Measurements from ENCODE around the gene EDEM2.

DNA sequence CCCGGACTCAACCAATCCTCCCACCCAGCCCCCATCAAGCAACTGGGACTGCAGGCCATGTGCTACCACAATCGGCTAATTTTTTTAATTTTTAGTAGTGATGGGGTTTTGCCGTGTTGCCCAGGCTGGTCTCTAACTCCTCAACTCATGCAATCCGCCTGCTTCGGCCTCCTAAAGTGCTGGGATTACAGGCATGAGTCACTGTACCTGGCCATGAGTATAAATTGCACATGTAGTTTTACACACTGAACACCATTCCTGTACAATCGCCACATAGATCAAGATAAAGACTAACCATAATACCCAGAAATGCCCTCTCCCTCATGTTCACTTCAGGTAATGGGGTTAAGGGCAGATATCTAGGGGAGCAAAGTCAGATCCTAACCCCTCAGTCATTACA is 80.9 kb downstream of the EDEM2 start:
- TF ChIP-seq SMARCC2 (IDR thresholded peaks at IDR 0.05) (no peak), ZNF687 (CRISPR knock-in tag; IDR thresholded peaks at IDR 0.05) (no peak)
- TF ChIP-seq, protein P1, sequence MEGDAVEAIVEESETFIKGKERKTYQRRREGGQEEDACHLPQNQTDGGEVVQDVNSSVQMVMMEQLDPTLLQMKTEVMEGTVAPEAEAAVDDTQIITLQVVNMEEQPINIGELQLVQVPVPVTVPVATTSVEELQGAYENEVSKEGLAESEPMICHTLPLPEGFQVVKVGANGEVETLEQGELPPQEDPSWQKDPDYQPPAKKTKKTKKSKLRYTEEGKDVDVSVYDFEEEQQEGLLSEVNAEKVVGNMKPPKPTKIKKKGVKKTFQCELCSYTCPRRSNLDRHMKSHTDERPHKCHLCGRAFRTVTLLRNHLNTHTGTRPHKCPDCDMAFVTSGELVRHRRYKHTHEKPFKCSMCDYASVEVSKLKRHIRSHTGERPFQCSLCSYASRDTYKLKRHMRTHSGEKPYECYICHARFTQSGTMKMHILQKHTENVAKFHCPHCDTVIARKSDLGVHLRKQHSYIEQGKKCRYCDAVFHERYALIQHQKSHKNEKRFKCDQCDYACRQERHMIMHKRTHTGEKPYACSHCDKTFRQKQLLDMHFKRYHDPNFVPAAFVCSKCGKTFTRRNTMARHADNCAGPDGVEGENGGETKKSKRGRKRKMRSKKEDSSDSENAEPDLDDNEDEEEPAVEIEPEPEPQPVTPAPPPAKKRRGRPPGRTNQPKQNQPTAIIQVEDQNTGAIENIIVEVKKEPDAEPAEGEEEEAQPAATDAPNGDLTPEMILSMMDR (CRISPR knock-in tag; IDR thresholded peaks at IDR 0.05), result no peak

All from HepG2 (cell line).